WERI-Rb-1 (cell line): ENCODE measurements around the gene CLEC3A.
"Not testable (repeated sequence)": the region's sequence is repeated elsewhere in the genome, so short reads cannot be mapped to it uniquely, and the experiment has no call there.

Experiments
- DNase-seq: peaks from one replicate; pipeline ENCODE4 v3.0.0-alpha.2; 2020
- H3K27ac ChIP-seq: fragments of 250-450 bp; sonication (Bioruptor Pico); 2 replicates; pipeline ENCODE4 v1.5.1; 2020; ENCODE audit warnings: mild to moderate bottlenecking, moderate library complexity
- H3K27me3 ChIP-seq: fragments of 250-450 bp; sonication (Bioruptor Pico); 2 replicates; pipeline ENCODE4 v1.5.1; 2021; ENCODE audit warnings: mild to moderate bottlenecking, low read depth, moderate library complexity; ENCODE audit not compliant: insufficient read depth, severe bottlenecking
- H3K36me3 ChIP-seq: fragments of 250-450 bp; sonication (Bioruptor Pico); 2 replicates; pipeline ENCODE4 v1.5.1; 2020; ENCODE audit warnings: mild to moderate bottlenecking, moderate library complexity
- H3K4me3 ChIP-seq: 2 replicates; pipeline ENCODE4 v1.5.1; 2011; ENCODE audit warnings: low read depth, mild to moderate bottlenecking, control low read depth, low read length
- H3K9me3 ChIP-seq: fragments of 250-450 bp; sonication (Bioruptor Pico); 2 replicates; pipeline ENCODE4 v1.5.1; 2021; ENCODE audit warnings: mild to moderate bottlenecking, moderate library complexity; ENCODE audit not compliant: severe bottlenecking
- TF ChIP-seq, protein P1 (sequence below): IDR thresholded peaks from 2 replicates; pipeline ENCODE4 v1.5.1; 2011; ENCODE audit warnings: low read depth, mild to moderate bottlenecking, control low read depth, inconsistent platforms, low read length

Gene CLEC3A

DNA sequence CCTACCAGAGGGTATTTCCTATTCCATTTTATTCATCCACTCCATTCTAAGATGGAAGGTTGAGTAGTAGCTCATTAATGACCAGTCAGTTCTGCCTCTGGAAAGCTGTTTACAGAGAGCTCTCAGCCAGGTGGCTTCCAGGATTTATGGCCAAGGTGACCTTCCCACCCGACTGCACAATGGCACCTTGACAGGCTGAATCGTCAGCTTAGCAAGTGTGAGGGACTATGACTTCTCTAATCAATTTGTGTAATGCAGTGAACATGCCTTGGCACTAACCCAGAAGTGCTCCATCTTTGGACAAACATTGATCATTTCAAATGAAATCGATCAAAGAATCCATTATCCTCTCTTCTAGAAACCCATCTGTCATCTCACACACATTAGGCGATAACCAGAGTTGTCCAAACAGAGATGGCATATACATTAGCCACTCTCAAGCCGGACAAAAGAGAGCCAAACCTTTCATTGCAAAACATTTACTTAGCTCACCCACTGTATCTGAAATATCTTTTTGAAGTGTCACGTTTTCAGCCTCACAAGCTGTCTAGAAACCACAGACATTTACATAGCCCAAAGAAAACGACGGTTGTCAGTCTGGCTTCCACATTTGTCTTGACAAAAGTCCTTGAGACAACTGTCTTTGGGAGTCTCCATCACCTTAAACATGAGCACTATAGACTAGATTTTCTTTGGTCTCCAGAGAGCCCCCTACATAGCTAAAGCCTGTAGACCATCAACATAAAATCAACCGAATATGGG lies 35.6 kb downstream of the CLEC3A start:
- Histone ChIP-seq H3K27me3 (no peaks in the 10 kb centered on the region), H3K36me3 (no peaks in the 10 kb centered on the region), H3K4me3 (no peak overlapping the region), H3K27ac (no peak overlapping the region), H3K9me3 (no peaks in the 10 kb centered on the region)
- no peak for DNase-seq
- TF ChIP-seq, protein P1, sequence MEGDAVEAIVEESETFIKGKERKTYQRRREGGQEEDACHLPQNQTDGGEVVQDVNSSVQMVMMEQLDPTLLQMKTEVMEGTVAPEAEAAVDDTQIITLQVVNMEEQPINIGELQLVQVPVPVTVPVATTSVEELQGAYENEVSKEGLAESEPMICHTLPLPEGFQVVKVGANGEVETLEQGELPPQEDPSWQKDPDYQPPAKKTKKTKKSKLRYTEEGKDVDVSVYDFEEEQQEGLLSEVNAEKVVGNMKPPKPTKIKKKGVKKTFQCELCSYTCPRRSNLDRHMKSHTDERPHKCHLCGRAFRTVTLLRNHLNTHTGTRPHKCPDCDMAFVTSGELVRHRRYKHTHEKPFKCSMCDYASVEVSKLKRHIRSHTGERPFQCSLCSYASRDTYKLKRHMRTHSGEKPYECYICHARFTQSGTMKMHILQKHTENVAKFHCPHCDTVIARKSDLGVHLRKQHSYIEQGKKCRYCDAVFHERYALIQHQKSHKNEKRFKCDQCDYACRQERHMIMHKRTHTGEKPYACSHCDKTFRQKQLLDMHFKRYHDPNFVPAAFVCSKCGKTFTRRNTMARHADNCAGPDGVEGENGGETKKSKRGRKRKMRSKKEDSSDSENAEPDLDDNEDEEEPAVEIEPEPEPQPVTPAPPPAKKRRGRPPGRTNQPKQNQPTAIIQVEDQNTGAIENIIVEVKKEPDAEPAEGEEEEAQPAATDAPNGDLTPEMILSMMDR: no peak

DNA sequence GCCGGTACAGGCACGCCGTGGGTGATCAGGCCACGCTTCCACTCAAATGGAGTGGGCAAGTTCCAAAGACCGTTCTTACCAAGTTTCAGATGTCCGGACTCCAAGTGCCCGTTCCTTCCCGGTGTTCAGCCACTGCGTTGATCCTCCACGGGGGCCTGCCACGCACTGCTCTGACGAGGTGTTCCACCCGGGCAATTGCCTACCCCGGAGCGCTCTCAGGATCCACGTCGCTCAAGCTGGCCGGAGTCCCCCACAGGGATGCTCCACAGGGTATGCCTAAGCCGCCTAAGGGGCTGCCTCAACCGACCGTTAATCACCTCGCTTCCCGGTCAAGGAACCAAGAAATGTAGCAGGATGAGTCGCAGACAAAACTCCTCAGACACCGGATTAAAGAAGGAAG lies 37.5 kb downstream of the CLEC3A start:
- not testable (repeated sequence) for H3K4me3 ChIP-seq, H3K9me3 ChIP-seq, H3K27ac ChIP-seq, H3K36me3 ChIP-seq, H3K27me3 ChIP-seq
- peak; percentile 23 for DNase-seq

DNA sequence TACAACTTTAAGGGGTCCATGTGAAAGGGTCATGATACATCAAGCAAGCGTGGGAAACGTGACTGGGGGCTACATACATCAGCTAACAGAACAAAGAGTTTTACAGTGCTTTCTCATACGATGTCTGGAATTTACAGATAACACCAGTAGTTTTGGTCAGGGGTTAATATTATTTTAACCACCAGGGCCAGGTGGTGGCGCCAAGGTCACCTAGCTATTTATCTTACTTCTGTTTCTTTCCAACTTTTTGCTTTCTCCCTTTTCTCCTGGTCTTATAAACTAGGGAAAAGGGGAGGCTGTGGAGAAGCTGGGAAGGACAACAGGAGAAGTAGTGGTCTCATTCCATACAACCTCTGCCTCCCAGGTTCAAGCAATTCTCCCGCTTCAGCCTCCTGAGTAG lies 37.9 kb downstream of the CLEC3A start:
- Histone ChIP-seq H3K27ac (no peak overlapping the region), H3K27me3 (no peaks in the 10 kb centered on the region), H3K36me3 (no peaks in the 10 kb centered on the region), H3K4me3 (no peak overlapping the region), H3K9me3 (no peaks in the 10 kb centered on the region)
- DNase-seq: no peak
- TF ChIP-seq, protein P1: no peak

DNA sequence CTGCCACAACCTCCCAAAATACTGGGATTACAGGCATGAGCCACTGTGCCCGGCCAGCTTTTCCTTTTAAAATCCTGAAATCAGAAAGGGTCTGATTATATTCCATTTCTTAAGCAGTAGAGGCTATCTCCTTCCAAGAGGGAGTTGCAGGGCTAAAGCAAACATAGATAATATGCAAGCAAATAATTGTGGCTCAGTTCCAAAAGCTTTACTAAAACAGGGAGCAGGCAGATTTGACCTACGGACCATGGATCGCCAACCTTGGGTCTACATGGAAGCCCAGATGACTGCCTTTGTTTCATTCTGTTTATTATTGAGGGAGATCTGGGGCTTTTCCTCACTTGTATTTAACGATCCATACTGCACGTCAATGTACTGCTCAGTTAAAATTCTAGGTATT lies 38.5 kb downstream of the CLEC3A start:
- no peaks in the 10 kb centered on the region for H3K36me3 ChIP-seq
- H3K9me3 ChIP-seq: no peaks in the 10 kb centered on the region
- H3K27me3 ChIP-seq: no peaks in the 10 kb centered on the region
- H3K27ac ChIP-seq: no peak overlapping the region
- no peak for DNase-seq
- no peak overlapping the region for H3K4me3 ChIP-seq
- TF ChIP-seq, protein P1: no peak

DNA sequence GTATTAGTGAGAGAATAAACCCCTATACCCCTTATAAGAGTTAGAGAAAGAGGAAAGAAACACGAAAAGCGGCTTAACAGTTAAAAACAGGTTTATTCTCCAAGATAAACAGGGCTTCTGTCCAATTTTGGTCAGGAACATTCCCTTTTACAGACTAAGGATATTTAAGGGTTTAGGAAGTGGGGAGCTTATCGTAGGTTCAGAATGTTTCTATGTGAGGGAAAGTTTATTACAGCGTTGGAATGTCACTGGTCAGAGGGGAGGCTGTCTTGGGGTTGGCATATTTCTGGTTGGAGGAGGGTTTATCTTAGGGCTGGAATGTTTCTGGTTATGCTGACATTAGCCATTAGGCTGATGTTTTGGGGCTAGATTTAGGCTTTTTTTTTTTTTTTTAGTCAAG lies 43.0 kb downstream of the CLEC3A start:
- no peak overlapping the region for H3K4me3 ChIP-seq
- H3K27me3 ChIP-seq: no peaks in the 10 kb centered on the region
- TF ChIP-seq, protein P1: no peak
- DNase-seq: no peak
- H3K9me3 ChIP-seq: no peaks in the 10 kb centered on the region
- H3K36me3 ChIP-seq: no peaks in the 10 kb centered on the region
- H3K27ac ChIP-seq: no peak overlapping the region

DNA sequence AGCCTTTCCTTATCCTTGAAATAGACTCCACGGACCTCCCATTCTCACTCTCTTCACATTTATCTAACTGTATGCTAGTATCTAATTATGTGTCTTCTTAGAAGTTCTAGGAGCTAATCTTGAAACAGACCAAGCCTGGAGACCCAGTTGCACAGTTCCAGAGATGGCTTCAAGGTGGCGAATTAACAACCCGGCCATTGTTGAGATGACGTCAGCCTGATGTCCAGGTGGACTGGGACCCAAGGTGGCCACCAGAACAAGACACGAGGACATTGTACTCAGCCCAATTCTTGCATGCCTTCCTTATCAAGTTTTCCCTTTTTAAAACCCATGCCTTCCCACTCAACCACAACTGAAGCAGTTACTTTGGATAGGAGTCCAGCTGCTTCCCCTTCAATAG lies 47.6 kb downstream of the CLEC3A start:
- no peaks in the 10 kb centered on the region for H3K36me3 ChIP-seq
- no peak overlapping the region for H3K27ac ChIP-seq
- DNase-seq: no peak
- H3K9me3 ChIP-seq: no peaks in the 10 kb centered on the region
- no peaks in the 10 kb centered on the region for H3K27me3 ChIP-seq
- TF ChIP-seq, protein P1: no peak
- H3K4me3 ChIP-seq: no peak overlapping the region
